Fibroblast of skin of right quadriceps (primary cell): Measurements from ENCODE around the gene CERCAM.
"Not testable (repeated sequence)": the region's sequence is repeated elsewhere in the genome, so short reads cannot be mapped to it uniquely, and the experiment has no call there.

ENCODE experiments used
- DNase-seq: peaks from one replicate; pipeline ENCODE4 v3.0.0-alpha.2; 2013

Gene CERCAM

DNA sequence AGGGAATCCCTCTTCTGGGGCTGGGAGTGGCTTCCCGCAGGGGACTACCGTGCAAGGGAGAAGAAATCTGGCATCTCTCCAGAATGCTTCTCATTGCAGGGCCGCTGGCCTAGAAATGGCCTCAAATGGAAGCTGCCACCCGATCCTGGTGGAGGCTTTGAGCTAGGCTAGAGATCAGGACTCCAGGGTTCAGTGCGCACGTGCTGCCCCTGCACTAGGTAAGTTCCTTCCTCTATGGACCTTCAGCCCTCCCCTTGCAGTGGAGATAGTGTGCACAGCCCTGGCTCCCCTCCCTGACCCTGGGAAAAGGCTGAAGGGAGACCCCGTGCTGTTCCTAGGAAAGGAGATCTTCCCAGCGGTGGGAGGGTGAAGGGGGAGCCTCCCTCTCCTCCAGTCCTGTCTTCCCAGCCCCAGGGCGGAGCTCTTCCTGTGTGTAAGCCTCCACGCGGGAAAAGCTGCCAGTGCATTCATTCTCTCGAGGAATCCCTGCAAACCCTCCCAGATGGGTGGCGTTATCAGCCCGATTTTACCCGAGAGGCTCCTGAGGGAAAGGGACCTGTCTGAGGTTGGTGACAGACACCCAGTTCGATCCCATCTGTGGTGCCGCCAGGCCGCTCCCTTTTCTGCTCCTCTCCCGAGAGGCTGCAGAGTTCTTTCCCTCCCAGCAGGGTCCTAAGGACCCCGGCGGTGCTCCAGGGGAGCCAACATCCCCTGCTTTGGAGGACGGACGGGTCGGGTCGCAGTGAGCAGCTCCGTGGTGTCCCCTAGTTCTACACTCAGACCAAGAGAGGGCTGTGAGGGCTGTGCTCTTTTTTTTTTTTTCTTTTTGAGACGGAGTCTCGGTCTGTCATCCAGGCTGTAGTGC lies 1.4 kb upstream of the CERCAM start:
- peak; percentile 45 for DNase-seq

- peak; percentile 61 for DNase-seq
These were observed 502 bp upstream of the CERCAM start for GRCh38 chr9:128420060-128420650.

DNA sequence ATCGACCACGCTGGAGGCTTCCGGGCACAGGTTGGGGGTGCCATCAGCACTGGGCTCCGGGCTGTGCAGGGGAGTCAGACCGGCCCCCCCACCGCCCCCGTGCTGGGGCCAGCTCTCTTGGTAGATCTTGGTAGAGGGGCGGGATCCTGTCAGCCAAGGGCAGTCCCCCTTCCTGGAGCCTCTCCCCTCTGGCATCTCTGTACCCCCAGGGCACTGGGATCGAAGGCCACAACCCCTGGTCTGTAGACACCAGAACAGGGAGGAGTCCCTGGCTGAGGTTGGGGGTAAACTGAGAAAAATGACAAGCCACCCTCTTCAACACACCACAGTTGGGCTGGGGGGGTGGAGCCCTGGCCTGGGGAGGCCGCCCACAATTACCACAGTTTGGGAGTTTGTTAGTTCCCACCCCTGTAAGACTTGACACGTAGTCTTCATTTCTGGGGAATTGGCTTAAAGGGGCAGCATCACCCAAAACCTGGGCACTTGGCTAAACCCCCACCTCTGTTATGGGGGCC lies 882 bp downstream of the CERCAM start:
- DNase-seq: peak; percentile 33

DNA sequence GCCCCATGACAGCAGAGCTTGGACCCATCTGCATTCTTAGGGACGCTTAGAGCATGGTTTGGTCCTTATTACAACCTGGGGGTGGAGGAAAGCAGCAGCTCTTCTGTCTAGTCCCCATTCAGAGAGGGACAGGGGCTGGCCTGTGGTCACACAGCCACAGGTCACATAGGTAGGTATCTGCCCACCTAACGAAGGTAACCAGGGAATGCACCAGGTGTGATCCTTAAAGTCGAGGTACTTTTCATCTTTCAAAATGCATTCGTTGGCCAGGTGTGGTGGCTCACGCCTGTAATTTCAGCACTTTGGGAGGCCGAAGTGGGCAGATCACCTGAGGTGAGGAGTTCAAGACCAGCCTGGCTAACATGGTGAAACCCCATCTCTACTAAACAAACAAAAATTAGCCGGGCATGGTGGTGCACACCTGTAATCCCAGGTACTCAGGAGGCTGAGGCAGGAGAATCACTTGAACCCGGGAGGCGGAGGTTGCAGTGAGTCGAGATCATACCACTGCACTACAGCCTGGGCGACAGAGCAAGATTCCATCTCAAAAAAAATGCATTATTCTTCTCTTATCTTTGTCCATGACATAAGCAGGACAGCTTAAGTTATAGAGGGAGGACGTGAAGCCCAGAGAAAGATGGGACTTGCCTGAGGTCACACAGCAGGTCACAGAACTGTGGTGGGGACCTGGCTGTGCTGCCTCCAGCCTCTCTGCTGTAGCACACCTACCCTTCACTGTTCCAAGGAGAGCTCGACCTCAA lies 1.5 kb downstream of the CERCAM start:
- not testable (repeated sequence) for DNase-seq

DNA sequence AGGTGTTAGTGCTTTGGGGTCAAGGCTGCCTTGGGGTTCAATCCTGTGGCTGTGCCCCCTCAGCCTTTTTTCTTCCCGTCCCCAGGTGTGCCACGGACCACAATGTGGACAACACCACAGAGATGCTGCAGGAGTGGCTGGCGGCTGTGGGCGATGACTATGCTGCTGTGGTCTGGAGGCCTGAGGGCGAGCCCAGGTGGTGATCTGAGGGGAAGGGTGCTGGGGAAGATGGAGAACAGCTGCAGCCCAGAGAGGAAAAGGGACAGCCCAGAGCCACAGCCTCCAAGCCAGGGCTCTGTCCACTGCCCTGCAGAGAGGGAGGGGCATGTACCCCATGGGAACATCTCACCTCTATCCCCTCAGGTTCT lies 2.1 kb downstream of the CERCAM start:
- no peak for DNase-seq

- DNase-seq: not testable (repeated sequence)
These were observed 2.7 kb downstream of the CERCAM start for GRCh38 chr9:128423356-128423755.

DNA sequence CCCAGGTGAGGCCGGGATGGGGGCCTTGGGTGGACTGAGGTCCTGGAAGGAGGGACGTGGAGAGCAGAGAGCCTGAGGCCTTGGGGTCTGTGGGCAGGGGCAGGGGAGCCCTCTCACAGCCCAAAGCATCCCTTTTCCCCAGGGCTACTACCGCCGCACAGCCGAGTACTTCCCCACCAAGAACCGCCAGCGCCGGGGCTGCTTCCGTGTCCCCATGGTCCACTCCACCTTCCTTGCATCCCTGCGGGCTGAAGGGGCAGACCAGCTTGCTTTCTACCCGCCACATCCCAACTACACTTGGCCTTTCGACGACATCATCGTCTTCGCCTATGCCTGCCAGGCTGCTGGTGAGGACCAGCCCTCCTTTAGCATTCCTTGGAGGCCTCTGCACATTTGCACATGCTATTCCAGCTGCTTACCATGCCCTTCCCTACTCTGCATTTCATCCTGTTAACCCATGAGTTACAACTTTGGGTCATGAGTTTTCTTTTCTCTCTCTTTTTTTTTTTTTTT lies 3.7 kb downstream of the CERCAM start:
- no peak for DNase-seq

DNA sequence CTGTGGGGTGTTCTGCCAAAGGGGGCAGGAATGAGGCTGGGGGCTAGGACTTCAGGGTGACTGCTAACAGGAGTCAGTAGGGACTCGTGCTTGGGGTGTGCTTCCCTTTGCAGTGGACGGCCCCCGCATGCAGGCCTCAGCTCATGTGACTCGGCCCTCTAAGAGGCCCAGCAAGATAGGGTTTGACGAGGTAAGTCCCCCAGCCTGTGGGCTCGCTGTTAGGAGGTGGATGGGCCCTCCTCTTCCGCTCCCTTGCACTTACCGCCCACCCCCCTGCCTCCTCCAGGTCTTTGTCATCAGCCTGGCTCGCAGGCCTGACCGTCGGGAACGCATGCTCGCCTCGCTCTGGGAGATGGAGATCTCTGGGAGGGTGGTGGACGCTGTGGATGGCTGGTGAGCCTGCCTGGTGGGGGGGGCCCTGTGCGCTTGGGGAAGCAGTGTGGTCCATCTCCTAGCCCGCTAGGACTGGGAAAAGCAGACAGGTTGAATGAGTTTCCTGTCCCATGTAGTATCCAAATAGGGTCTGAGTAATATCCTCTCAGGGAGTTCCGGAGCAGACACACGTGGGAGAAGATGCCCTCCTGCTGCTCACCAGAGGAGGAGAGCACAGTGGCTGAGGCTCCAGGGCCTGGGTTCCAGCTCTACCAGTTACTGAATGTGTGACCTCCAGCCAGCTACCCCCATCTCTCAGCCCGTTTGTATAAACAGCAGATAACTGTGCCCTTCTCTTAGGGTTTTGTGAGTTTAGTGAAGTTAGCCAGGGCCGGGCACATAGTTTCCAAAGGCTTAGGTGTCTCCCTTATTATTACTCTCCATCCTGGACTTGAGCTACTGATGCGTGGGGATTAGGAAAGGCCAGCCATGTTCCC lies 8.2 kb downstream of the CERCAM start:
- peak; percentile 40 for DNase-seq

GRCh38 chr9:128429513-128430086 lies 8.9 kb downstream of the CERCAM start:
- DNase-seq: no peak

- DNase-seq: no peak
These were observed 10.6 kb downstream of the CERCAM start for GRCh38 chr9:128431207-128431606.

DNA sequence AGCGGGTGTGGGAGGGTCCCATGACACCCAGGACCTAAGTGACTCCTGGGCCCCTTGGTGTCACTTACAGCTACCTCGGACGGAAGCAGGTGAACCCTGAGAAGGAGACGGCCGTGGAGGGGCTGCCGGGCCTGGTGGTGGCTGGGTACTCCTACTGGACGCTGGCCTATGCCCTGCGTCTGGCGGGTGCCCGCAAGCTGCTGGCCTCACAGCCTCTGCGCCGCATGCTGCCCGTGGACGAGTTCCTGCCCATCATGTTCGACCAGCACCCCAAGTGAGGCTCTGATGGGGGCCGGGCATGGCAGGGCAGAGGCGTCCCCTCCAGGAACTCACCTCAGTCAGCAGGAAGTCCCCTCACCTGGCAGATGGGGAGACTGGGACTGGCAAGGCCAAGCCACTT lies 13.7 kb downstream of the CERCAM start:
- no peak for DNase-seq

DNA sequence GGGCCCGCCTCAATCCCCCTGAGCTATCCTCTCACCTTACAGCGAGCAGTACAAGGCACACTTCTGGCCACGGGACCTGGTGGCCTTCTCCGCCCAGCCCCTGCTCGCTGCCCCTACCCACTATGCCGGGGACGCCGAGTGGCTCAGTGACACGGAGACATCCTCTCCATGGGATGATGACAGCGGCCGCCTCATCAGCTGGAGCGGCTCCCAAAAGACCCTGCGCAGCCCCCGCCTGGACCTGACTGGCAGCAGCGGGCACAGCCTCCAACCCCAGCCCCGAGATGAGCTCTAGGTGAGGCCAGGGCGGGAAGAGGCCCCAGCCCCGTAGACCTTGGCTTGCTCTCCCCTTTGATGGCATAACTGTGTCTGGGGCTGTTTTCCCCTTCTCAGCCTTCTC lies 15.0 kb downstream of the CERCAM start:
- DNase-seq: no peak

GRCh38 chr9:128438343-128439109 lies 17.9 kb downstream of the CERCAM start:
- peak; percentile 77 for DNase-seq

DNA sequence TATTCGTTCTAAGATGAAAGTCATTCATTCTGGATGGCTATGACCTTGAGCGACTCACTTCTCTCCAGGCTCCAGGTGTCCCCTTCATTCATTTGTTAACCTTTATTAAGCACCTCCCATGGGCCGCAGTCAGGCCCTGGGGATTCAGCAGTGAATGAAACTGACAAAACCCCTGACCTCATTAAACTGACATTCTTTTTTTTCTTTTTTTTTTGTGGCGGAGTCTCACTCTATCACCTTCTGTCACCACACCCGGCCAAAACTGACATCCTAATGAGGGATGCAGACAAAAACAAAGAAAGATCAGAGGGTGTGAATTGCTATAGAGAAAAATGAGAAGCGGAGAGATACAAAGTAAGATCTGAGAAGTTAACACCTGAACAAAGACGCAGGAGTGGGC lies 18.6 kb downstream of the CERCAM start:
- no peak for DNase-seq

DNA sequence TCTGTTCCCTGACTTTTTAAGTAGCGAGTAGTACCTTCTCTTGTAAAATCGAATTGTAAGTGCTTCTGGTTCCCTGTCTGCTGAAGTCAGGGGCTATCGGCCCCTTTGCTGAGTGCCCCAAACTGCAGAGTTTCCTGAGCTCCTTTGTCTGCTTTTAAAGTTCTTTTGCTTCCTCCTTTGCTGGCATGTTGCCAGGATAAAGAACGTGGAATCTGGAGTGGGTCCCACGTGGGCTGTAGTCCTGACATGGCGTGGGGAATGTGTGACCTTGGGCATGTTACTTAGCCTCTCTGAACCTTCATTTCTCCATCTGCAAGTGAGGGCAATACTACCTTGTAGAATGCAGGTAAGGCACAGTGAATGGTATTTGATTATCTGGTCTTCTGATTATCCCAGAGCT lies 21.5 kb downstream of the CERCAM start:
- no peak for DNase-seq

DNA sequence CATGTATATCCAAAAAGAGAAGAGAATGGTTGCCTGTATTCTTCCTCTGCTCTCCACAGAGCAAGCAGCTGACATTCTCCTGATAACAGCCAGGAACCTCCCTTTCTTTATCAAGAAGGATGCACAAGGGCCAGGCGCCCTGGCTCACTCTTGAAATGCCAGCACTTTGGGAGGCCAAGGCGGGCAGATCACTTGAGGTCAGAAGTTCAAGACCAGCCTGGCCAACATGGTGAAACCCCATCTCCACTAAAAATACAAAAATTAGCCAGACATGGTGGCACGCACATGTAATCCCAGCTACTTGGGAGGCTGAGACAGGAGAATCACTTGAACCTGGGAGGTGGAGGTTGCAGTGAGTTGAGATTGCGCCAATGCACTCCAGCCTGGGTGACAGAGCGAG lies 25.8 kb downstream of the CERCAM start:
- DNase-seq: not testable (repeated sequence)

DNA sequence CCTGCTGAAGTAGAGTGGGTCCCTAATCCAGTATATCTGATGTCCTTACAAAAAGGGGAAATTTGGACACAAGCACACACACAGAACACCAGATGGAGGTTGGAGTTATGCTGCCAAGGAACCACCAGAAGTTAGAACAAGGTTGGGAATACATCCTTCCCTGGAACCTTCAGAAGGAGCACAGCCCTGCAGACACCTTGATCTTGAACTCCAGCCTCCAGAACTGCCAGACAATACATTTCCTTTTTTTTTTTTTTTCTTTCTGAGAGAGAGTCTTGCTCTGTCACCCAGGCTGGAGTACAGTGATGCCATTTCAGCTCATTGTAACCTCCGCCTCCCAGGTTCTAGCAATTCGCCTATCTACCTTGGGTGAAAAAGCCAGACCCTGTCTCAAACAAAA lies 28.1 kb downstream of the CERCAM start:
- no peak for DNase-seq

- DNase-seq: no peak
These were observed 34.3 kb downstream of the CERCAM start for GRCh38 chr9:128454991-128455390.

GRCh38 chr9:128455849-128456612 lies 35.4 kb downstream of the CERCAM start, which contains the start of gene ODF2:
ODF2 (plus strand) TSS chr9:128456006; CDS start chr9:128456092, 86 bp downstream.
- DNase-seq: peak; percentile 96

GRCh38 chr9:128456613-128457061 lies 36.0 kb downstream of the CERCAM start:
- peak; percentile 71 for DNase-seq
